ENCODE data around the gene HPSE.

HPSE gene

DNA sequence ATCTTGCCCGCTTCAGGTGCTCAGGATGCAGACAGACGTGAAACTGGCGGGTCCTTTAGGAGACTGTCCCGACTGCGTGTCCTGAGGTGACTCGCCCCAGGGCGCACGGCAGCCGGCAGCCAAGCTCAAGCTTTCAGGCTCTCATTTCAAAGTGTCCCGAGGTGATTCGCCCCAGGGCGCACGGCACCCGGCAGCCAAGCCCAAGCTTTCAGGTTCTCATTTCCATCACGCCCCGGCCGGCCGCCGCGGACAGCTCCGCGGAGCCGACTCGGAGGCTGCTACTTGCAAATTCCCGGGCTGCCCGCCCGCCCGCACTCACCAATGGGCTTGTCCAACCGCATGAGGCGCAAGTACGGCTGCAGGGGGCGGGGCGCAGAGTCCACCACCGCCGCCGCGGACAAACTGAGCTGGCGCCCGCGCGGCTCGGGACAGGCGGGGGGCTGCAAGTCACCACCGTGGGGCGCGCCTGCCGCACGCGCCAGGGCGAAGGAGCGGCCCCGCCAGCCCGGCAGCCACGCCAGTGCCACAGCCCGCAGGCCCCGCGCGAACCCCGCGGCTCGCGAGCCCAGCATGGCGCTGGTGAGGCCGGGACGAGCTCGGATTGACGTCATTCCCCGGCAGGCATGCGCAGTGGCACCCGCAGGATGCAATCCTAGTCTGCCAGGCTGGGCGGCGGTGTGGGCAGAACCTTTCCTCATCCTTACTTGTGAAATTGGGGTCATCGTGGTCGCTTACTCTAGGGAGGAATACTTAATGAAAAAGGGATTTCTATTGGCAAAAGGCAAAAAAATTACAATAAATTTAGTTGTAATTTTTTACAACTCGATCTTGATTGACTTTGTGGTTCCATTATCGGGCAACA, 50.2 kb downstream of the HPSE start, which contains the start of gene COQ2:
TSS of gene COQ2 (minus strand) at position 606 of the 862 bp plus-strand sequence. CDS start at position 572, 34 bp downstream.
- peaks cover 2% of the 10 kb centered on the region for H3K79me2 ChIP-seq (ENCODE audit: control insufficient read depth, insufficient read depth, low read length, poor library complexity)
- H3K4me3 ChIP-seq (ENCODE audit: low read depth, low read length) = peak within 1 kb of the TSS; percentile 96
- H3K27me3 ChIP-seq (ENCODE audit: insufficient read depth, low read length) = no peaks in the 10 kb centered on the region
- H4K8ac ChIP-seq (ENCODE audit: low read depth, low read length) = peak within 1 kb of the TSS; percentile 92
- H2AFZ ChIP-seq (ENCODE audit: insufficient read depth, low read length, poor library complexity) = peak within 1 kb of the TSS; percentile 69
- peak within 1 kb of the TSS; percentile 32 for H2BK12ac ChIP-seq (ENCODE audit: low read length)
- H3K36me3 ChIP-seq (ENCODE audit: control insufficient read depth in 1 of 2, insufficient read depth in 2 of 2, low read length in 2 of 2) = no peaks in the 10 kb centered on the region
- peak within 1 kb of the TSS; percentile 87 for H2BK5ac ChIP-seq (ENCODE audit: low read depth, low read length, poor library complexity)
- peak within 1 kb of the TSS; percentile 92 for H2BK120ac ChIP-seq (ENCODE audit: insufficient read depth, low read length, poor library complexity)
- H3K18ac ChIP-seq (ENCODE audit: low read length) = peak within 1 kb of the TSS; percentile 92
- DNase-seq = peak; percentile 94 to 98
- H3K9ac ChIP-seq (ENCODE audit: low read length) = peak within 1 kb of the TSS; percentile 88
- no peak within 1 kb of the TSS for H3K23ac ChIP-seq (ENCODE audit: low read length)
- H3K4ac ChIP-seq (ENCODE audit: low read depth, low read length) = peak within 1 kb of the TSS; percentile 68
- no peak within 1 kb of the TSS for H2AK5ac ChIP-seq (ENCODE audit: low read length)
- H3K27ac ChIP-seq (ENCODE audit: low read depth, low read length) = peak within 1 kb of the TSS; percentile 95
- peaks cover 3 to 6% of the 10 kb centered on the region in 2 experiments for H3K4me1 ChIP-seq (ENCODE audit: control insufficient read depth in 1 of 2, insufficient read depth in 2 of 2, low read length in 2 of 2)
- no peaks in the 10 kb centered on the region for H3K9me3 ChIP-seq (ENCODE audit: insufficient read depth, low read depth, low read length)
- peak within 1 kb of the TSS; percentile 86 for H3K4me2 ChIP-seq (ENCODE audit: low read length)
- H4K12ac ChIP-seq (ENCODE audit: low read depth, low read length) = peak within 1 kb of the TSS; percentile 95
- H3K14ac ChIP-seq (ENCODE audit: low read length) = peak within 1 kb of the TSS; percentile 87
- H3K79me1 ChIP-seq (ENCODE audit: low read length) = peaks cover 6% of the 10 kb centered on the region
- WGBS (ENCODE audit: extremely low coverage, insufficient coverage, insufficient read length) = no CpG with 5 or more reads among the region's 76 CpGs
- H4K91ac ChIP-seq (ENCODE audit: low read depth, low read length) = peak within 1 kb of the TSS; percentile 96

DNA sequence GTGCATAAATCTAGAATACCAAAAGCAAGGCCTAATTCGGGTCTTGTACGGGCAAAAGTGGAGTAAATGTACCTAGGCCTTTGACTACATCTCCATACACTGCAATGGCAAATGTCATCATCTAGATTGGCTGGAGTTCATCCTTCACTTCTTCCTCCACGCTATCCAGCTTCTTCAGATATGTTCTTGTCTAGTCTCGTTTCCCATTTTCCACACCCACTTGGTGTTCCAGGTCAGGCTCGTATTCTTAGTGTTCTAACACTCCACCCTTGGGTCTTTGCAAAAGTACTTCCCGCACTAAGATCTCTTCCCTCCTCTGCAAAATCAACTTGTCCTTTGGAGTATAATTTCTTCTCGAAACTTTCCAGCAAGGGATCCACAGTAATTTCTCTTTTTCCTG, 51.5 kb downstream of the HPSE start:
- Histone ChIP-seq H3K23ac (ENCODE audit: low read length) (no peak overlapping the region), H2BK12ac (ENCODE audit: low read length) (no peak overlapping the region), H3K79me1 (ENCODE audit: low read length) (peaks cover 6% of the 10 kb centered on the region), H3K18ac (ENCODE audit: low read length) (no peak overlapping the region), H3K9ac (ENCODE audit: low read length) (no peak overlapping the region), H4K91ac (ENCODE audit: low read depth, low read length) (no peak overlapping the region), H3K4me3 (ENCODE audit: low read depth, low read length) (no peak overlapping the region), H3K79me2 (ENCODE audit: control insufficient read depth, insufficient read depth, low read length, poor library complexity) (peaks cover 2% of the 10 kb centered on the region), H4K12ac (ENCODE audit: low read depth, low read length) (no peak overlapping the region), H3K4ac (ENCODE audit: low read depth, low read length) (no peak overlapping the region), H3K4me2 (ENCODE audit: low read length) (no peak overlapping the region), H3K27me3 (ENCODE audit: insufficient read depth, low read length) (no peaks in the 10 kb centered on the region), H3K14ac (ENCODE audit: low read length) (no peak overlapping the region), H2AFZ (ENCODE audit: insufficient read depth, low read length, poor library complexity) (no peak overlapping the region), H3K36me3 (ENCODE audit: control insufficient read depth in 1 of 2, insufficient read depth in 2 of 2, low read length in 2 of 2) (no peaks in the 10 kb centered on the region), H4K8ac (ENCODE audit: low read depth, low read length) (no peak overlapping the region), H3K27ac (ENCODE audit: low read depth, low read length) (no peak overlapping the region), H2AK5ac (ENCODE audit: low read length) (no peak overlapping the region), H3K9me3 (ENCODE audit: insufficient read depth, low read depth, low read length) (no peaks in the 10 kb centered on the region), H2BK5ac (ENCODE audit: low read depth, low read length, poor library complexity) (no peak overlapping the region), H3K4me1 (ENCODE audit: control insufficient read depth in 1 of 2, insufficient read depth in 2 of 2, low read length in 2 of 2) (peaks cover 3 to 6% of the 10 kb centered on the region in 2 experiments), H2BK120ac (ENCODE audit: insufficient read depth, low read length, poor library complexity) (no peak overlapping the region)
- no CpG with 5 or more reads among the region's 7 CpGs for WGBS (ENCODE audit: extremely low coverage, insufficient coverage, insufficient read length)
- no peak for DNase-seq

DNA sequence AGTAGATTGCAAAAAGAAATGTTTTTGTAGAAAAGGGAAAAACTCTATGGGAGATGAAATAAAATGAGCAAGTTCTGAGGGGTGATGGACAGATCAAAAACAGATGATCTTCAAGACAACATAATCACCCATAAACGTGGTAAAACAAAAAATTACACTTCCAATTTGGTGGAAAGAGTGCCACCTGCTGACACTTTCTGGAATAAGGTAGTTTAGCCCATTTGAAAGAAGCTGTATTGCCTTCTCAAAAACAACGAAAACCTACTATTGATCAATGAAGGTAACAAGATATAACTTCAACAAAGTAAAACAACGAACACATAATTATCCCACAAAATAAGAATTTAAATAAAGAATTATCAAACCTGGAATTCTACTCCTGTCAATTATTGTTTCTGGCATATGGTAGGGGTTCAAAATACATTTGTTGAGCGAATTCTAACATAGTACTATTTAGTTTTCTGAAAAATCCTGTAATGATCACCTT, 52.6 kb downstream of the HPSE start:
- no peak overlapping the region for H2BK120ac ChIP-seq (ENCODE audit: insufficient read depth, low read length, poor library complexity)
- H3K79me2 ChIP-seq (ENCODE audit: control insufficient read depth, insufficient read depth, low read length, poor library complexity) = peaks cover 2% of the 10 kb centered on the region
- H3K18ac ChIP-seq (ENCODE audit: low read length) = no peak overlapping the region
- H3K4me3 ChIP-seq (ENCODE audit: low read depth, low read length) = no peak overlapping the region
- H2AK5ac ChIP-seq (ENCODE audit: low read length) = no peak overlapping the region
- peaks cover 6% of the 10 kb centered on the region for H3K79me1 ChIP-seq (ENCODE audit: low read length)
- no peak overlapping the region for H4K91ac ChIP-seq (ENCODE audit: low read depth, low read length)
- WGBS (ENCODE audit: extremely low coverage, insufficient coverage, insufficient read length) = no CpG with 5 or more reads among the region's 4 CpGs
- H3K14ac ChIP-seq (ENCODE audit: low read length) = no peak overlapping the region
- no peaks in the 10 kb centered on the region for H3K27me3 ChIP-seq (ENCODE audit: insufficient read depth, low read length)
- no peak overlapping the region for H3K4ac ChIP-seq (ENCODE audit: low read depth, low read length)
- no peak overlapping the region for H2AFZ ChIP-seq (ENCODE audit: insufficient read depth, low read length, poor library complexity)
- no peak overlapping the region for H2BK5ac ChIP-seq (ENCODE audit: low read depth, low read length, poor library complexity)
- H3K4me2 ChIP-seq (ENCODE audit: low read length) = no peak overlapping the region
- no peak overlapping the region for H3K27ac ChIP-seq (ENCODE audit: low read depth, low read length)
- H4K12ac ChIP-seq (ENCODE audit: low read depth, low read length) = no peak overlapping the region
- no peak overlapping the region for H3K9ac ChIP-seq (ENCODE audit: low read length)
- H4K8ac ChIP-seq (ENCODE audit: low read depth, low read length) = no peak overlapping the region
- DNase-seq = peak; percentile 34 to 91
- peaks cover 3 to 6% of the 10 kb centered on the region in 2 experiments for H3K4me1 ChIP-seq (ENCODE audit: control insufficient read depth in 1 of 2, insufficient read depth in 2 of 2, low read length in 2 of 2)
- H3K36me3 ChIP-seq (ENCODE audit: control insufficient read depth in 1 of 2, insufficient read depth in 2 of 2, low read length in 2 of 2) = no peaks in the 10 kb centered on the region
- no peak overlapping the region for H2BK12ac ChIP-seq (ENCODE audit: low read length)
- H3K9me3 ChIP-seq (ENCODE audit: insufficient read depth, low read depth, low read length) = no peaks in the 10 kb centered on the region
- H3K23ac ChIP-seq (ENCODE audit: low read length) = no peak overlapping the region

DNA sequence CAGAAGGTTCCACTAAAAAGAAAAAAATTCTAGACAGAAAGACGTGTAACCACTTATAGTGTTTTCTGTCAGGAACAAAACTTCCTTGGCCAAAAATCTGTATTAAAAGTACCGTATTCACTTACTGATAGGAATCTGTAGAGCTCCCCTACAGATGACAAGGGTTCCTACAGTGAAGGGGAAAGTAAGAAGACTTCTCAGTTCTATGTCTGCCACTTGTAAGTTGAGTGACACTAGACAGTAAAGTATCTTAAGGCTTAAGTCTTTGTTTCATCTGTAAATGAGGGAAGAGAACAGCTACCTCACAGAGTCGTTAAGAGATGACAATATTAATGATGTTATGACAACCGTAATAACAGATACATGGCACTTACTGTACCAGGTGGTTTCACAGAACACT, 53.3 kb downstream of the HPSE start:
- H2BK12ac ChIP-seq (ENCODE audit: low read length) = no peak overlapping the region
- H3K9ac ChIP-seq (ENCODE audit: low read length) = no peak overlapping the region
- WGBS (ENCODE audit: extremely low coverage, insufficient coverage, insufficient read length) = no CpG with 5 or more reads among the region's 4 CpGs
- peaks cover 2% of the 10 kb centered on the region for H3K79me2 ChIP-seq (ENCODE audit: control insufficient read depth, insufficient read depth, low read length, poor library complexity)
- no peak overlapping the region for H2AK5ac ChIP-seq (ENCODE audit: low read length)
- no peak overlapping the region for H3K4me2 ChIP-seq (ENCODE audit: low read length)
- no peak overlapping the region for H4K12ac ChIP-seq (ENCODE audit: low read depth, low read length)
- H2BK5ac ChIP-seq (ENCODE audit: low read depth, low read length, poor library complexity) = no peak overlapping the region
- no peak overlapping the region for H3K14ac ChIP-seq (ENCODE audit: low read length)
- no peak for DNase-seq
- no peaks in the 10 kb centered on the region for H3K27me3 ChIP-seq (ENCODE audit: insufficient read depth, low read length)
- no peak overlapping the region for H2BK120ac ChIP-seq (ENCODE audit: insufficient read depth, low read length, poor library complexity)
- H3K4ac ChIP-seq (ENCODE audit: low read depth, low read length) = no peak overlapping the region
- no peak overlapping the region for H3K27ac ChIP-seq (ENCODE audit: low read depth, low read length)
- no peak overlapping the region for H2AFZ ChIP-seq (ENCODE audit: insufficient read depth, low read length, poor library complexity)
- H4K91ac ChIP-seq (ENCODE audit: low read depth, low read length) = no peak overlapping the region
- peaks cover 3 to 6% of the 10 kb centered on the region in 2 experiments for H3K4me1 ChIP-seq (ENCODE audit: control insufficient read depth in 1 of 2, insufficient read depth in 2 of 2, low read length in 2 of 2)
- no peak overlapping the region for H4K8ac ChIP-seq (ENCODE audit: low read depth, low read length)
- no peak overlapping the region for H3K23ac ChIP-seq (ENCODE audit: low read length)
- H3K18ac ChIP-seq (ENCODE audit: low read length) = no peak overlapping the region
- no peaks in the 10 kb centered on the region for H3K36me3 ChIP-seq (ENCODE audit: control insufficient read depth in 1 of 2, insufficient read depth in 2 of 2, low read length in 2 of 2)
- no peak overlapping the region for H3K4me3 ChIP-seq (ENCODE audit: low read depth, low read length)
- peaks cover 6% of the 10 kb centered on the region for H3K79me1 ChIP-seq (ENCODE audit: low read length)
- H3K9me3 ChIP-seq (ENCODE audit: insufficient read depth, low read depth, low read length) = no peaks in the 10 kb centered on the region

Measured in trophoblast cell (in vitro differentiated cells and primary cell).